GM21367 (cell line): ENCODE measurements around the gene GRIA4.
"Not testable (repeated sequence)": the region's sequence is repeated elsewhere in the genome, so short reads cannot be mapped to it uniquely, and the experiment has no call there.

Experiments used
- ATAC-seq: cut with Tn5 transposase; IDR thresholded peaks from one replicate; pipeline ENCODE4 v1.9.1; 2021; ENCODE audit not compliant: unreplicated experiment

The GRIA4 gene

GRCh38 chr11:105986554-105986953, 376.7 kb downstream of the GRIA4 start:
- no peak for ATAC-seq

- no peak for ATAC-seq
Observed at GRCh38 chr11:105988197-105988596, 378.3 kb downstream of the GRIA4 start.

DNA sequence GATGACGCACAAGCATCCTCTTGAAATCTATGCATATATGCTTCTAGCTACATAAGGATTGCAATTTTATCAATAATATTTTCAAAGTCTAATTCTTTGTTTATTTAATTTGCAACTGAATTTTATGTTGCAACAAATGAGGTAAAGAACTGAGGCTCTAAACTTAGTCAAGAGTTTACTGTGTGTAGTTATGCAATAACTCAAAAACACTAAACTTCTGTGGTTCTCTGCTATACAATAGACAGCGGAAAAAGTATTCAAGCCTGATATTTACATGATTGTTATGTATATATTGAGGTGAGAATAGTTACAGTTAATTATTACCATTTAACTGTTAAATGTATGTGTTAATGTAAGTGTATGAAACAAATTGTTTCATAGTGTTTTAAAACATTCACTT, 379.3 kb downstream of the GRIA4 start:
- ATAC-seq: no peak

DNA sequence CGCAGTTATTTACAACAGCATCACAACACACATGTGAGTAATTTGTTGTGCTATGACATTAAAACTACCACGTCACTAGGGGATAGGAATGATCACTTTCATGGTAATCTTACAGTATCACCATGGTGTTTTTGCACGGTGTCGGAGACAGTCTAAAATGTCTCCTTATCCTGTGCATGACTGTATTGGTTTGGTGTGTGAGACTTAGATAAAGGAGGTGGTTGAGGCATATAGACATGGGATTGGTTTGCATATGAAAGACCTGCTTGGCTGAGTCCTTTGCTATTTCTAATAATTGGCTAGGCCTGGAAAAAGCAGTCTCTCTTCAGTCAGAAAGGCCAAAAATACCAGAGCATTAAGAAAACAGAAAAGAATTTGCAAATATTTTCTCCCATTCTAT, 382.0 kb downstream of the GRIA4 start:
- ATAC-seq: no peak

GRCh38 chr11:106001304-106002012, 391.6 kb downstream of the GRIA4 start:
- ATAC-seq: peak; percentile 47

- ATAC-seq: not testable (repeated sequence)
Observed at GRCh38 chr11:106003094-106003493, 393.2 kb downstream of the GRIA4 start.

GRCh38 chr11:106011481-106011880, 401.6 kb downstream of the GRIA4 start:
- ATAC-seq: no peak

GRCh38 chr11:106012744-106013143, 402.9 kb downstream of the GRIA4 start:
- no peak for ATAC-seq

DNA sequence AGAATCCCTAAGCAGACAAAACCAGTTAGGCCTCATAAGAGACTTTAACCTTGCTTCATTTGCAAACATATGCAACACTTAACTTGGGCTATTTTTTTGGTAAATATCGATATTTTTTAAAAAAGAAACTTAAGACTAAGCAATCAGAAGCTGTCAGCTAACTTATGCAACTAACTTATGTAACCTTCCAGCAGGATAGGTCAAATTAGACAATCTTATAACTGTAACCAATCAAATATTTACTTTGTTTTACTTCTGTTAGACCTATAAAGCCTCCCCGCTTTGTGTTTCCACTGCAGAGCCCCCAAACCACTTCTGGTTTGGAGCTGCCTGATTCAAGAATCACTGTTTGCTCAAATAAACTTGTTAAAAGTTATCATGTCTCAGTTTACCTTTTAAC, 404.2 kb downstream of the GRIA4 start:
- ATAC-seq: no peak

DNA sequence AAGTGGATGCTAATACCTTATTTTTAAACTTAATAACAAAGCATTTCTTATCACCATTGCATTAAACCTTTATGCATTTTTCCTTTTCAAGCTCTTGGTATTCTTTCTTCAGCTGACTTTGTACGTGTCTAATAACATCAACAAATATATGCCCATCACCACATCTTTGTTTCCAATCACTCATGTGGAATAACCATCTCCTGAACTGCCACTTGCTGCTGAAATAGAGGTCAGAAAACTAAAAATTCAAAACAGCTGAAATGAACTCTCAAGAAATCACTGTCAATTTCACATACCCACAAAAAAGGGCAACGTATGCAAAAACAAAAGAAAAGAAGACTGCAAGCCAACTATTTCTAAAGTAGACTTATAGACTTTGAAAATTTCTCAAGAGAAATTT, 404.7 kb downstream of the GRIA4 start:
- no peak for ATAC-seq

GRCh38 chr11:106015066-106015465, 405.2 kb downstream of the GRIA4 start:
- no peak for ATAC-seq

- ATAC-seq: no peak
Observed at GRCh38 chr11:106017093-106017492, 407.2 kb downstream of the GRIA4 start.

DNA sequence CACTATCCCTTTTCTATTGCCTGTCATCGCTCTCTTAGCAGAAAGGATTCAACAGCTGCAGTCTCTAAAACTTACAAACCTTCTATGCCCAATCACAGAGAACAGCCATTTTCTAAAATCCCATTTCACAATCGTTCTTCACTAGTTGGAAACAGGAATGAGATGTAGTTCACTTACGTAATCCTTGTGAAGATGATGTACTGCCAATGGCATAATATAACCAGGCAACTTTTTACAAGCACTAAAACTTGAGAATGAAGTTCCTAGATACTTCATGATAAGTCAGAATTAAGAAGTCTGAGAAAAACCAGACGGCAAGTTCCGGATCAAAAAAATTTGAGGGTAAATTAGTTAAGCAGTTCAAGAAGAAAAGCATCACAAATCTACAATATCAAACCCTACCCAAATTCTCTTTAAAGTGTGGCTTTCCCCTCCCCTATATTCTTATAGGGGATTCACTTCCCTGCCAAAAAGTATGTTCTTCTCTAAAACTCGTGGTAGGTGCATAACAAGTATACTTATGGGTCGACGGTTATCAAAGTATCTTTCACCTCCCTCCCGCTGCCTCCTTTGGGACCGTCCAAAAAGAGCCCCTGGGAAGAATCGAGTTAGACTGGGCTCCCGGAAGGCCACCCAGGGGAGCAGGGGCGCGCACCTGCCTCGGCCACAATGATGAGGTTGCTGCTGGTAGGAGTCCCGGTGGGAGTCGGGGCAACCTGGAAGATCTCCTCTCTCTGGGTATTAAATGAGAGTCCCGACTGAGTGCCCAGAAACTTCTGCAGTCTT, 411.5 kb downstream of the GRIA4 start:
- peak; percentile 9 for ATAC-seq

- ATAC-seq: peak; percentile 98
Observed at GRCh38 chr11:106021967-106022794, 412.3 kb downstream of the GRIA4 start, which contains the start of gene MSANTD4. Gene MSANTD4, minus strand, starts transcription at chr11:106022240. Its CDS starts 11,323 bp downstream, at chr11:106010917.

DNA sequence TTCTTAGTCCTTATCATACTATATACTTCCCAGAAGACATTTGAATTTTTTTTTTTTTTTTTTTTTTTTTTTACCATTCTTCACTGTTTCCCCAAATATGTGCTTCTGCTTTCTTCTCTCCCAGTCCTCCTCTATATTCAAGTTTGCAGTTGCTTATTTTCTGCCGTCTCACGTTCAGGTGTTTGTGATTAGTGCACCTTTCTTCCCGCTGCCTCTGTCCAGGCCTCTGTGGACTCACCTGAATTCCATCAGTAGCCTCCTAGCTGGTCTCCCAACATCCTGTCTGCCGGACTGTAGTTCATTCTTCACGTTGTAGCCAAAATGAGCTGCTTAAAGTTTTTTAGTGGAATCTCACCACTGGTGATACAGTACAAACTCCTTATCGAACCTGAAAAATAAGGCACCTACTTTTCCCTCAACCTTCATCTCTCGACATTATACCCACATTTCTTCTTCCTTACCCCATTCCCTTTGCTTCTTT, 413.0 kb downstream of the GRIA4 start:
- ATAC-seq: no peak

DNA sequence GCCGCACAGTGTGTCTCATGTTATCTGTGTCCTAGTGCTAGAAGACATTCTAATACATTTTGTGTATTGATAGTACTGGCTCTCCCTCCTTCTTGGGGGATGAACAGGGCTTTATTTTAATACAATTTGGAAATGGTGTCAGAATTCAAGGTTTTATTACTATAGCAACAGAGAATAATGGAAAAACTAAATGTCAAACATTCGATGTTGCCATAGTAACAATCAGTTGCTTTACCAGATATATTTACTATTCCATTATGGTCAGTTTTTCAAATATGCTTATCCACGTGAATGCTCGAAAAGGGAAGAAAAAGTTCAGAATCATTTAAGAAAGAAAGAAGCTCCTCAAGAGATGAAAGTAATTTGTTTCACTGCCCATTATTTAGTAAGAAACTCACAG, 420.7 kb downstream of the GRIA4 start:
- ATAC-seq: no peak

DNA sequence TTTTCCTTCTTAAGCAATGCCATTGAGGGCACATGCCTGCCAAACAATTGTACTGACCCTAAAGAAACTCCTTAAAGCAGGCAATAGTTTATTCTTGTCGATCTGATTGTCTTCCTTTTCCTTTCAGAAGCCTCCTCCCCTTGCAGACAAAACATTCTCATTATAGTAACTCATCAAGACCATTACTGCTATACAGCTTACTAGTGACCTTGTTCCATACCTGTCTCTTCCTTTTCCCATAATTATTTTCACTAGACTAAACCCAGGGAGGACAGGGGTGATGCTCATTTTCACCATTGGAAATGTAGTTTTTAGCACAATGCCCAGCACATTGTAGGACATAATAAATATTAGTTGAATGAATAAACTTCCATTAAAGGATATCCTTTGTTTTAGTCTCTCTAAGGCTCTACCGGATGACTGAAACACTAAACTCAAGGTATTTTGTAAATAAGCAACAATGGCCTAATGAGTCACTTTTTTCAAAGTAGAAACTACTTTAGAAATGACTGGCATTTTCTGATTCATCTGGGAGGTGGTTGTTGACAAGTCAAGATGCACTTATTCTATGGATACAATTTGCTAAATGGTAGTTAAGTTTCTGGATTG, 421.4 kb downstream of the GRIA4 start:
- no peak for ATAC-seq
